ENCODE data around the gene CELA2A. TPM values are rescaled to one million over a fixed set of nuclear protein-coding genes. Genes with fewer than 3 reads are reported as not detected.
A peak's percentile ranks its signal among the peaks of the same experiment; 100 is the strongest.

Gene CELA2A
- total and polyA plus RNA-seq, 10 of the 15 experiments (the other 5 are each of a cell fraction or from before 2014, with no cell fraction given), result 0.90 TPM; not detected in 9

GRCh38 chr1:15409388-15410222 is 46.9 kb upstream of the CELA2A start, which contains the start of gene EFHD2 (continued):
- TF ChIP-seq CTCF (IDR thresholded peaks at IDR 0.05 in 2 of 3, conservative IDR thresholded peaks at IDR 0.05 in 1 of 3; ENCODE audit: control insufficient read depth in 2 of 3, extremely low read depth in 1 of 3, insufficient read depth in 1 of 3, low read depth in 3 of 3, low read length in 3 of 3), result no peak
- TF ChIP-seq MEF2A (IDR thresholded peaks at IDR 0.05; ENCODE audit: insufficient read depth, low read depth, low read length), result 0 out of 2 replicates have a peak, but pooled peaks have one; percentile 8

- no TSS peak for BruUV-seq (replicated peaks)
- peak overlapping the region; percentile 75 for H3K27ac ChIP-seq (ENCODE audit: control insufficient read depth, insufficient read depth)
- ChIA-PET SMC1A (ENCODE audit: uncharacterized antibody, unreplicated experiment) (interaction anchor here (0.7 kb wide), 1 partner anchor 21 kb away, joined by 3 read pairs; no protein-coding TSS in a partner anchor), RAD21 (ENCODE audit: unreplicated experiment) (interaction anchor here (0.9 to 1.4 kb wide), 2 partner anchors 21 to 115 kb away, joined by 3 to 9 read pairs; no protein-coding TSS in a partner anchor), CTCF (no interaction called here), POLR2A (interaction anchor here (0.6 to 1.7 kb wide), 4 partner anchors 9 to 287 kb away, joined by 3 to 4 read pairs (median 4); no protein-coding TSS in a partner anchor)
- H3K4me2 ChIP-seq (ENCODE audit: control insufficient read depth, insufficient read depth), result peak overlapping the region; percentile 59
- peak overlapping the region; percentile 97 for H3K4me3 ChIP-seq
- intact Hi-C loops (cut with micrococcal nuclease; ENCODE audit: unreplicated experiment) (no loop called here), in situ Hi-C loops (cut with MboI) (no loop called here)
- H3K4me1 ChIP-seq (ENCODE audit: control insufficient read depth, insufficient read depth, low read length), result peaks cover 24% of the 10 kb centered on the region
- H4K20me1 ChIP-seq (ENCODE audit: control insufficient read depth, insufficient read depth), result no peaks in the 10 kb centered on the region
- 1% methylated on average over 18 of the region's 53 CpGs for WGBS (ENCODE audit: insufficient coverage, insufficient replicate concordance, low lambda C conversion rate, missing lambda C conversion rate)
- H3K79me2 ChIP-seq (ENCODE audit: control insufficient read depth, insufficient read depth, low read length), result peaks cover 55% of the 10 kb centered on the region
- no peak overlapping the region; the same call in none of the 2 replicates for H2AFZ ChIP-seq (ENCODE audit: control insufficient read depth, low read depth, low read length)
- FAIRE-seq (peak; percentile 7), ATAC-seq (peak; percentile 7), DNase-seq (ENCODE audit: low read depth, low spot score) (no peak)
- peaks cover 0 to 3% of the 10 kb centered on the region in 2 experiments; a peak in 1 of 4 replicates for H3K27me3 ChIP-seq (replicated peaks in 1 of 2; ENCODE audit: control insufficient read depth in 2 of 2, insufficient read depth in 2 of 2, low read length in 1 of 2)
- peak; percentile 27; the same call in 1 of the 2 replicates for TF ChIP-seq SPI1 (IDR thresholded peaks at IDR 0.05; ENCODE audit: borderline replicate concordance, insufficient read depth, low read depth, low read length)
- 0 out of 2 replicates have a peak, but pooled peaks have one; percentile 10 for TF ChIP-seq RUNX3 (IDR thresholded peaks at IDR 0.05; ENCODE audit: low read length)
- no peak for TF ChIP-seq CREM (IDR thresholded peaks at IDR 0.05; ENCODE audit: low read depth)
- TF ChIP-seq BHLHE40 (IDR thresholded peaks at IDR 0.05; ENCODE audit: borderline replicate concordance in 1 of 2, low read depth in 2 of 2, low read length in 1 of 2), result peak in 1 of 2 experiments; percentile 49; a peak in 2 of 4 replicates
- H3K9me3 ChIP-seq (replicated peaks; ENCODE audit: control insufficient read depth, insufficient read depth, low read length), result no peaks in the 10 kb centered on the region
- peaks cover 0 to 2% of the 10 kb centered on the region in 2 experiments; a peak in 1 of 4 replicates for H3K36me3 ChIP-seq (ENCODE audit: control insufficient read depth in 2 of 2, insufficient read depth in 2 of 2, low read length in 1 of 2)
- peak overlapping the region; percentile 83 for H3K9ac ChIP-seq (ENCODE audit: control insufficient read depth, insufficient read depth, low read length)
Measured at GRCh38 chr1:15410223-15410883, 46.2 kb upstream of the CELA2A start.
